Activated T-helper 1 cell treated with anti-CD3 and anti-CD28 coated beads, Interleukin-12 subunit alpha, Interleukin-12 subunit beta, Interleukin-2, Interleukin-4 antibody, amounts not matched to agents 30 ng/mL and 10 ng/mL and 1 ng/mL, durations not matched to agents 14 hours and 24 hours and 36 hours (primary cell): ENCODE data around the gene CATSPERD. TPM values are rescaled to one million over a fixed set of nuclear protein-coding genes. Genes with fewer than 3 reads are reported as not detected.

Experiments
- DNase-seq: peaks from one replicate; pipeline ENCODE4 v3.0.0; 2021; ENCODE audit warnings: low spot score
- H3K27ac Mint-ChIP-seq: one replicate; pipeline ENCODE4 v1.8.0; 2021; ENCODE audit warnings: mild to moderate bottlenecking, mixed read lengths
- H3K27me3 Mint-ChIP-seq: one replicate; pipeline ENCODE4 v1.8.0; 2022; ENCODE audit warnings: mild to moderate bottlenecking, moderate library complexity, mixed read lengths; ENCODE audit not compliant: insufficient read depth
- H3K36me3 Mint-ChIP-seq: one replicate; pipeline ENCODE4 v1.8.0; 2021; ENCODE audit warnings: low read depth, mixed read lengths
- H3K4me1 Mint-ChIP-seq: one replicate; pipeline ENCODE4 v1.8.0; 2021; ENCODE audit warnings: low read depth, mixed read lengths
- H3K4me3 Mint-ChIP-seq: one replicate; pipeline ENCODE4 v1.8.0; 2021; ENCODE audit warnings: mild to moderate bottlenecking, moderate library complexity, mixed read lengths
- H3K9me3 Mint-ChIP-seq: one replicate; pipeline ENCODE4 v1.8.0; 2021; ENCODE audit warnings: mixed read lengths
- intact Hi-C: fragments of 100-400 bp; cut with micrococcal nuclease; formaldehyde crosslinking; loops from one replicate; pipeline ENCODE4 v1.15.1; 2024
- total RNA-seq: library from RNA; stranded (reverse); gene quantifications from 2 replicates; pipeline ENCODE4 v1.2.3, GENCODE V29; 2022

CATSPERD gene
- not detected in 2 replicates for total RNA-seq

- DNase-seq: peak; percentile 98
- peaks cover 25% of the 10 kb centered on the region for H3K4me1 Mint-ChIP-seq
- H3K27me3 Mint-ChIP-seq: peaks cover 6% of the 10 kb centered on the region
- intact Hi-C loops: loop anchor here (1.0 to 2.0 kb wide), 7 partner anchors 30 to 259 kb away; partner anchors contain the start of genes MICOS13, RANBP3, RPL36 and SAFB2
- H3K4me3 Mint-ChIP-seq: peak within 1 kb of the TSS; percentile 98
- no peaks in the 10 kb centered on the region for H3K9me3 Mint-ChIP-seq
- H3K36me3 Mint-ChIP-seq: peaks cover 17% of the 10 kb centered on the region
- H3K27ac Mint-ChIP-seq: peak within 1 kb of the TSS; percentile 96
Observed at GRCh38 chr19:5719961-5720790, at the start of gene CATSPERD, which contains the start of gene LONP1. CATSPERD (plus strand) TSS chr19:5720637; CDS start chr19:5720738, 101 bp downstream. LONP1 (minus strand) TSS chr19:5720146; CDS start chr19:5720132, 14 bp downstream.

- Mint-ChIP-seq H3K27ac (no peak overlapping the region), H3K4me1 (no peaks in the 10 kb centered on the region), H3K4me3 (no peak overlapping the region), H3K27me3 (no peaks in the 10 kb centered on the region), H3K9me3 (no peaks in the 10 kb centered on the region), H3K36me3 (peaks cover 35% of the 10 kb centered on the region)
- DNase-seq: no peak
- intact Hi-C loops: no loop called here
Observed at GRCh38 chr19:5671600-5671999, 48.8 kb upstream of the CATSPERD start.

- intact Hi-C loops: no loop called here
- H3K27me3 Mint-ChIP-seq: no peaks in the 10 kb centered on the region
- no peak overlapping the region for H3K27ac Mint-ChIP-seq
Observed at GRCh38 chr19:5672708-5673459, 47.6 kb upstream of the CATSPERD start.

GRCh38 chr19:5673752-5674151 lies 46.7 kb upstream of the CATSPERD start:
- no peaks in the 10 kb centered on the region for H3K9me3 Mint-ChIP-seq

More at GRCh38 chr19:5672708-5673459, 47.6 kb upstream of the CATSPERD start:
- Mint-ChIP-seq H3K4me3 (no peak overlapping the region), H3K9me3 (no peaks in the 10 kb centered on the region), H3K36me3 (peaks cover 28% of the 10 kb centered on the region), H3K4me1 (no peaks in the 10 kb centered on the region)
- DNase-seq: no peak

GRCh38 chr19:5674714-5675113 lies 45.7 kb upstream of the CATSPERD start:
- H3K4me3 Mint-ChIP-seq: no peak overlapping the region
- H3K9me3 Mint-ChIP-seq: no peaks in the 10 kb centered on the region
- DNase-seq: no peak
- H3K27me3 Mint-ChIP-seq: no peaks in the 10 kb centered on the region
- H3K4me1 Mint-ChIP-seq: peaks cover 6% of the 10 kb centered on the region
- intact Hi-C loops: no loop called here
- no peak overlapping the region for H3K27ac Mint-ChIP-seq
- peaks cover 22% of the 10 kb centered on the region for H3K36me3 Mint-ChIP-seq

More at GRCh38 chr19:5673752-5674151, 46.7 kb upstream of the CATSPERD start:
- intact Hi-C loops: no loop called here
- DNase-seq: no peak
- H3K27me3 Mint-ChIP-seq: no peaks in the 10 kb centered on the region
- H3K4me1 Mint-ChIP-seq: no peaks in the 10 kb centered on the region
- H3K27ac Mint-ChIP-seq: no peak overlapping the region
- peaks cover 26% of the 10 kb centered on the region for H3K36me3 Mint-ChIP-seq
- no peak overlapping the region for H3K4me3 Mint-ChIP-seq

- Mint-ChIP-seq H3K36me3 (peaks cover 20% of the 10 kb centered on the region), H3K27ac (no peak overlapping the region)
- DNase-seq: no peak
Observed at GRCh38 chr19:5676105-5676771, 44.2 kb upstream of the CATSPERD start.

GRCh38 chr19:5676772-5677105 lies 43.7 kb upstream of the CATSPERD start:
- Mint-ChIP-seq H3K27ac (no peak overlapping the region), H3K36me3 (peaks cover 19% of the 10 kb centered on the region), H3K9me3 (no peaks in the 10 kb centered on the region), H3K27me3 (no peaks in the 10 kb centered on the region), H3K4me1 (peaks cover 17% of the 10 kb centered on the region), H3K4me3 (no peak overlapping the region)
- no peak for DNase-seq
- intact Hi-C loops: no loop called here

More at GRCh38 chr19:5676105-5676771, 44.2 kb upstream of the CATSPERD start:
- Mint-ChIP-seq H3K4me3 (no peak overlapping the region), H3K9me3 (no peaks in the 10 kb centered on the region), H3K27me3 (no peaks in the 10 kb centered on the region), H3K4me1 (peaks cover 12% of the 10 kb centered on the region)
- intact Hi-C loops: no loop called here

GRCh38 chr19:5677136-5677535 lies 43.3 kb upstream of the CATSPERD start:
- H3K4me1 Mint-ChIP-seq: peaks cover 19% of the 10 kb centered on the region
- peaks cover under 1% of the 10 kb centered on the region for H3K27me3 Mint-ChIP-seq
- intact Hi-C loops: no loop called here
- H3K4me3 Mint-ChIP-seq: no peak overlapping the region
- peaks cover 16% of the 10 kb centered on the region for H3K36me3 Mint-ChIP-seq
- H3K27ac Mint-ChIP-seq: no peak overlapping the region
- no peak for DNase-seq
- no peaks in the 10 kb centered on the region for H3K9me3 Mint-ChIP-seq

GRCh38 chr19:5677580-5677979 lies 42.9 kb upstream of the CATSPERD start:
- peaks cover 19% of the 10 kb centered on the region for H3K4me1 Mint-ChIP-seq
- peak overlapping the region; percentile 29 for H3K4me3 Mint-ChIP-seq
- no peak overlapping the region for H3K27ac Mint-ChIP-seq
- intact Hi-C loops: no loop called here
- H3K9me3 Mint-ChIP-seq: no peaks in the 10 kb centered on the region
- peaks cover 3% of the 10 kb centered on the region for H3K27me3 Mint-ChIP-seq
- H3K36me3 Mint-ChIP-seq: peaks cover 16% of the 10 kb centered on the region
- DNase-seq: no peak

GRCh38 chr19:5678071-5678718 lies 42.2 kb upstream of the CATSPERD start:
- Mint-ChIP-seq H3K27ac (no peak overlapping the region), H3K27me3 (peaks cover 3% of the 10 kb centered on the region), H3K4me1 (peaks cover 19% of the 10 kb centered on the region), H3K4me3 (no peak overlapping the region), H3K36me3 (peaks cover 10% of the 10 kb centered on the region), H3K9me3 (no peaks in the 10 kb centered on the region)
- no peak for DNase-seq
- intact Hi-C loops: no loop called here

GRCh38 chr19:5679289-5680083 lies 41.0 kb upstream of the CATSPERD start:
- no peak for DNase-seq
- intact Hi-C loops: loop anchor here (1.0 to 2.0 kb wide), 7 partner anchors 11 to 955 kb away; partner anchors contain the start of genes CATSPERD, DUS3L, LONP1 and RANBP3
- peaks cover 19% of the 10 kb centered on the region for H3K4me1 Mint-ChIP-seq

More at GRCh38 chr19:5679289-5680083, 41.0 kb upstream of the CATSPERD start:
- no peaks in the 10 kb centered on the region for H3K9me3 Mint-ChIP-seq
- H3K36me3 Mint-ChIP-seq: peaks cover 1% of the 10 kb centered on the region
- H3K27me3 Mint-ChIP-seq: peaks cover 3% of the 10 kb centered on the region
- peak overlapping the region; percentile 99 for H3K4me3 Mint-ChIP-seq
- H3K27ac Mint-ChIP-seq: peak overlapping the region; percentile 94
